ENCODE measurements around the gene TNFRSF14. TPM values are rescaled to one million over a fixed set of nuclear protein-coding genes. Genes with fewer than 3 reads are reported as not detected.
"Not testable (repeated sequence)": the region's sequence is repeated elsewhere in the genome, so short reads cannot be mapped to it uniquely, and the experiment has no call there.

Gene TNFRSF14
- total RNA-seq, 1 donor from 2014 or later: 16.0 TPM

- no peak for ATAC-seq (ENCODE audit: poor library complexity)
- intact Hi-C loops (cut with DNase I): no loop called here
- no peak for DNase-seq
Observed at GRCh38 chr1:2560299-2561073, 4.3 kb downstream of the TNFRSF14 start.

GRCh38 chr1:2561446-2561845 lies 5.3 kb downstream of the TNFRSF14 start:
- intact Hi-C loops (cut with DNase I): no loop called here
- no peak for DNase-seq
- ATAC-seq (ENCODE audit: poor library complexity): no peak

GRCh38 chr1:2561898-2562895 lies 6.0 kb downstream of the TNFRSF14 start:
- intact Hi-C loops (cut with DNase I): no loop called here
- no peak for ATAC-seq (ENCODE audit: poor library complexity)
- peak; percentile 14 for DNase-seq

- DNase-seq (no peak), ATAC-seq (ENCODE audit: poor library complexity) (no peak)
- intact Hi-C loops (cut with DNase I): no loop called here
Observed at GRCh38 chr1:2563205-2563604, 7.0 kb downstream of the TNFRSF14 start.

GRCh38 chr1:2564006-2564814 lies 8.0 kb downstream of the TNFRSF14 start:
- intact Hi-C loops (cut with DNase I): no loop called here
- ATAC-seq (ENCODE audit: poor library complexity): no peak
- DNase-seq: peak; percentile 24

- intact Hi-C loops (cut with DNase I): no loop called here
- ATAC-seq (ENCODE audit: poor library complexity): no peak
- no peak for DNase-seq
Observed at GRCh38 chr1:2564815-2565374, 8.7 kb downstream of the TNFRSF14 start.

- no peak for DNase-seq
- intact Hi-C loops (cut with DNase I): no loop called here
- ATAC-seq (ENCODE audit: poor library complexity): no peak
Observed at GRCh38 chr1:2566101-2567045, 10.2 kb downstream of the TNFRSF14 start.

- DNase-seq (no peak), ATAC-seq (ENCODE audit: poor library complexity) (no peak)
- intact Hi-C loops (cut with DNase I): no loop called here
Observed at GRCh38 chr1:2567083-2567679, 11.0 kb downstream of the TNFRSF14 start.

- intact Hi-C loops (cut with DNase I); DNase-seq; ATAC-seq (ENCODE audit: poor library complexity): not testable (repeated sequence)
Observed at GRCh38 chr1:2568187-2568816, 12.1 kb downstream of the TNFRSF14 start.

GRCh38 chr1:2569060-2569459 lies 12.9 kb downstream of the TNFRSF14 start:
- DNase-seq: no peak
- intact Hi-C loops (cut with DNase I): no loop called here
- ATAC-seq (ENCODE audit: poor library complexity): no peak

- intact Hi-C loops (cut with DNase I); ATAC-seq (ENCODE audit: poor library complexity); DNase-seq: not testable (repeated sequence)
Observed at GRCh38 chr1:2569703-2570102, 13.5 kb downstream of the TNFRSF14 start.

- DNase-seq: no peak
- ATAC-seq (ENCODE audit: poor library complexity): no peak
- intact Hi-C loops (cut with DNase I): no loop called here
Observed at GRCh38 chr1:2570332-2570731, 14.2 kb downstream of the TNFRSF14 start.

- ATAC-seq (ENCODE audit: poor library complexity): no peak
- intact Hi-C loops (cut with DNase I): no loop called here
- DNase-seq: no peak
Observed at GRCh38 chr1:2571348-2571747, 15.2 kb downstream of the TNFRSF14 start.

- ATAC-seq (ENCODE audit: poor library complexity): no peak
- intact Hi-C loops (cut with DNase I): no loop called here
- DNase-seq: no peak
Observed at GRCh38 chr1:2573250-2573920, 17.2 kb downstream of the TNFRSF14 start.

- ATAC-seq (ENCODE audit: poor library complexity): no peak
- intact Hi-C loops (cut with DNase I): no loop called here
- DNase-seq: no peak
Observed at GRCh38 chr1:2574350-2574749, 18.2 kb downstream of the TNFRSF14 start.
